ENCODE results near the gene DAZAP1.
A peak's percentile ranks its signal among the peaks of the same experiment; 100 is the strongest.
"Not testable (repeated sequence)": the region's sequence is repeated elsewhere in the genome, so short reads cannot be mapped to it uniquely, and the experiment has no call there.

The DAZAP1 gene

GRCh38 chr19:1471010-1471514, 63.7 kb downstream of the DAZAP1 start:
- Histone ChIP-seq H3K4me3 (ENCODE audit: low read depth in 1 of 5, low read length in 5 of 5) (peak overlapping the region in 4 of 5 donors; percentile 43 to 59 (median 46)), H3K27me3 (ENCODE audit: control insufficient read depth in 5 of 5, insufficient read depth in 4 of 5, low read length in 5 of 5) (peaks cover 52 to 70% (median 66%) of the 10 kb centered on the region in 5 donors), H3K4me1 (ENCODE audit: control insufficient read depth in 5 of 5, insufficient read depth in 5 of 5, low read length in 5 of 5) (peaks cover 0 to 74% (median 53%) of the 10 kb centered on the region in 5 donors), H3K36me3 (ENCODE audit: control insufficient read depth in 5 of 5, insufficient read depth in 5 of 5, low read length in 5 of 5) (peaks cover 0 to 19% (median 13%) of the 10 kb centered on the region in 5 donors), H3K9ac (ENCODE audit: low read length in 5 of 5) (peak overlapping the region in 3 of 5 donors; percentile 7 to 43 (median 42)), H3K9me3 (ENCODE audit: control insufficient read depth in 5 of 5, low read length in 5 of 5) (no peaks in the 10 kb centered on the region), H3K27ac (ENCODE audit: low read depth, low read length) (no peak overlapping the region)

GRCh38 chr19:1471515-1472160, 64.3 kb downstream of the DAZAP1 start:
- H3K9me3 ChIP-seq (ENCODE audit: control insufficient read depth in 5 of 5, low read length in 5 of 5), result no peaks in the 10 kb centered on the region
- H3K27ac ChIP-seq (ENCODE audit: low read depth, low read length), result no peak overlapping the region
- H3K36me3 ChIP-seq (ENCODE audit: control insufficient read depth in 5 of 5, insufficient read depth in 5 of 5, low read length in 5 of 5), result peaks cover 0 to 24% (median 13%) of the 10 kb centered on the region in 5 donors
- no peak overlapping the region for H3K4me3 ChIP-seq (ENCODE audit: low read depth in 1 of 5, low read length in 5 of 5)
- H3K9ac ChIP-seq (ENCODE audit: low read length in 5 of 5), result no peak overlapping the region
- H3K4me1 ChIP-seq (ENCODE audit: control insufficient read depth in 5 of 5, insufficient read depth in 5 of 5, low read length in 5 of 5), result peaks cover 0 to 73% (median 53%) of the 10 kb centered on the region in 5 donors
- peaks cover 52 to 66% (median 61%) of the 10 kb centered on the region in 5 donors for H3K27me3 ChIP-seq (ENCODE audit: control insufficient read depth in 5 of 5, insufficient read depth in 4 of 5, low read length in 5 of 5)

GRCh38 chr19:1472231-1473084, 65.1 kb downstream of the DAZAP1 start:
- H3K27ac ChIP-seq (ENCODE audit: low read depth, low read length), result no peak overlapping the region
- H3K9ac ChIP-seq (ENCODE audit: low read length in 5 of 5), result no peak overlapping the region
- H3K36me3 ChIP-seq (ENCODE audit: control insufficient read depth in 5 of 5, insufficient read depth in 5 of 5, low read length in 5 of 5), result peaks cover 0 to 24% (median 13%) of the 10 kb centered on the region in 5 donors
- H3K27me3 ChIP-seq (ENCODE audit: control insufficient read depth in 5 of 5, insufficient read depth in 4 of 5, low read length in 5 of 5), result peaks cover 47 to 58% (median 53%) of the 10 kb centered on the region in 5 donors
- H3K4me1 ChIP-seq (ENCODE audit: control insufficient read depth in 5 of 5, insufficient read depth in 5 of 5, low read length in 5 of 5), result peaks cover 0 to 65% (median 45%) of the 10 kb centered on the region in 5 donors
- no peaks in the 10 kb centered on the region for H3K9me3 ChIP-seq (ENCODE audit: control insufficient read depth in 5 of 5, low read length in 5 of 5)
- no peak overlapping the region for H3K4me3 ChIP-seq (ENCODE audit: low read depth in 1 of 5, low read length in 5 of 5)

- H3K9me3 ChIP-seq (ENCODE audit: control insufficient read depth in 5 of 5, low read length in 5 of 5), result no peaks in the 10 kb centered on the region
- peaks cover 0 to 64% (median 42%) of the 10 kb centered on the region in 5 donors for H3K4me1 ChIP-seq (ENCODE audit: control insufficient read depth in 5 of 5, insufficient read depth in 5 of 5, low read length in 5 of 5)
- H3K27me3 ChIP-seq (ENCODE audit: control insufficient read depth in 5 of 5, insufficient read depth in 4 of 5, low read length in 5 of 5), result peaks cover 38 to 51% (median 46%) of the 10 kb centered on the region in 5 donors
- H3K9ac ChIP-seq (ENCODE audit: low read length in 5 of 5), result no peak overlapping the region
- H3K36me3 ChIP-seq (ENCODE audit: control insufficient read depth in 5 of 5, insufficient read depth in 5 of 5, low read length in 5 of 5), result peaks cover 0 to 24% (median 13%) of the 10 kb centered on the region in 5 donors
- H3K4me3 ChIP-seq (ENCODE audit: low read depth in 1 of 5, low read length in 5 of 5), result no peak overlapping the region
- no peak overlapping the region for H3K27ac ChIP-seq (ENCODE audit: low read depth, low read length)
Observed at GRCh38 chr19:1473085-1473851, 65.9 kb downstream of the DAZAP1 start.

GRCh38 chr19:1474011-1474764, 66.8 kb downstream of the DAZAP1 start:
- peaks cover 0 to 64% (median 40%) of the 10 kb centered on the region in 5 donors for H3K4me1 ChIP-seq (ENCODE audit: control insufficient read depth in 5 of 5, insufficient read depth in 5 of 5, low read length in 5 of 5)
- H3K27me3 ChIP-seq (ENCODE audit: control insufficient read depth in 5 of 5, insufficient read depth in 4 of 5, low read length in 5 of 5), result peaks cover 36 to 47% (median 42%) of the 10 kb centered on the region in 5 donors
- peaks cover 0 to 24% (median 13%) of the 10 kb centered on the region in 5 donors for H3K36me3 ChIP-seq (ENCODE audit: control insufficient read depth in 5 of 5, insufficient read depth in 5 of 5, low read length in 5 of 5)
- no peaks in the 10 kb centered on the region for H3K9me3 ChIP-seq (ENCODE audit: control insufficient read depth in 5 of 5, low read length in 5 of 5)
- no peak overlapping the region for H3K4me3 ChIP-seq (ENCODE audit: low read depth in 1 of 5, low read length in 5 of 5)
- H3K9ac ChIP-seq (ENCODE audit: low read length in 5 of 5), result no peak overlapping the region
- H3K27ac ChIP-seq (ENCODE audit: low read depth, low read length), result no peak overlapping the region

GRCh38 chr19:1474765-1475351, 67.5 kb downstream of the DAZAP1 start:
- H3K9ac ChIP-seq (ENCODE audit: low read length in 5 of 5), result no peak overlapping the region

GRCh38 chr19:1475751-1476437, 68.5 kb downstream of the DAZAP1 start:
- Histone ChIP-seq H3K9me3 (ENCODE audit: control insufficient read depth in 5 of 5, low read length in 5 of 5) (no peaks in the 10 kb centered on the region), H3K4me3 (ENCODE audit: low read depth in 1 of 5, low read length in 5 of 5) (no peak overlapping the region), H3K27me3 (ENCODE audit: control insufficient read depth in 5 of 5, insufficient read depth in 4 of 5, low read length in 5 of 5) (peaks cover 26 to 36% (median 29%) of the 10 kb centered on the region in 5 donors), H3K27ac (ENCODE audit: low read depth, low read length) (no peak overlapping the region), H3K36me3 (ENCODE audit: control insufficient read depth in 5 of 5, insufficient read depth in 5 of 5, low read length in 5 of 5) (peaks cover 0 to 24% (median 13%) of the 10 kb centered on the region in 5 donors), H3K9ac (ENCODE audit: low read length in 5 of 5) (no peak overlapping the region), H3K4me1 (ENCODE audit: control insufficient read depth in 5 of 5, insufficient read depth in 5 of 5, low read length in 5 of 5) (peaks cover 0 to 56% (median 31%) of the 10 kb centered on the region in 5 donors)

More at GRCh38 chr19:1474765-1475351, 67.5 kb downstream of the DAZAP1 start:
- H3K36me3 ChIP-seq (ENCODE audit: control insufficient read depth in 5 of 5, insufficient read depth in 5 of 5, low read length in 5 of 5), result peaks cover 0 to 24% (median 13%) of the 10 kb centered on the region in 5 donors
- peaks cover 0 to 66% (median 41%) of the 10 kb centered on the region in 5 donors for H3K4me1 ChIP-seq (ENCODE audit: control insufficient read depth in 5 of 5, insufficient read depth in 5 of 5, low read length in 5 of 5)
- H3K27ac ChIP-seq (ENCODE audit: low read depth, low read length), result no peak overlapping the region
- no peak overlapping the region for H3K4me3 ChIP-seq (ENCODE audit: low read depth in 1 of 5, low read length in 5 of 5)
- H3K9me3 ChIP-seq (ENCODE audit: control insufficient read depth in 5 of 5, low read length in 5 of 5), result no peaks in the 10 kb centered on the region
- peaks cover 33 to 46% (median 39%) of the 10 kb centered on the region in 5 donors for H3K27me3 ChIP-seq (ENCODE audit: control insufficient read depth in 5 of 5, insufficient read depth in 4 of 5, low read length in 5 of 5)

- H3K9ac ChIP-seq (ENCODE audit: low read length in 5 of 5); H3K27ac ChIP-seq (ENCODE audit: low read depth, low read length); H3K4me3 ChIP-seq (ENCODE audit: low read depth in 1 of 5, low read length in 5 of 5); H3K9me3 ChIP-seq (ENCODE audit: control insufficient read depth in 5 of 5, low read length in 5 of 5): not testable (repeated sequence)
- peaks cover 0 to 44% (median 23%) of the 10 kb centered on the region in 5 donors for H3K4me1 ChIP-seq (ENCODE audit: control insufficient read depth in 5 of 5, insufficient read depth in 5 of 5, low read length in 5 of 5)
- peaks cover 0 to 24% (median 13%) of the 10 kb centered on the region in 5 donors for H3K36me3 ChIP-seq (ENCODE audit: control insufficient read depth in 5 of 5, insufficient read depth in 5 of 5, low read length in 5 of 5)
- peaks cover 14 to 24% (median 17%) of the 10 kb centered on the region in 5 donors for H3K27me3 ChIP-seq (ENCODE audit: control insufficient read depth in 5 of 5, insufficient read depth in 4 of 5, low read length in 5 of 5)
Observed at GRCh38 chr19:1477056-1477455, 69.7 kb downstream of the DAZAP1 start.

Measured in subcutaneous abdominal adipose tissue (tissue), 5 donors.